GM21447 (cell line): ENCODE measurements around the gene CCDC6.

ENCODE experiments used
- ATAC-seq: cut with Tn5 transposase; IDR thresholded peaks from one replicate; pipeline ENCODE4 v1.9.1; 2021; ENCODE audit not compliant: unreplicated experiment

CCDC6 gene

GRCh38 chr10:59881640-59882039 lies 24.7 kb downstream of the CCDC6 start:
- ATAC-seq: no peak

GRCh38 chr10:59880971-59881510 lies 25.3 kb downstream of the CCDC6 start:
- ATAC-seq: peak; percentile 66

- no peak for ATAC-seq
These were observed 26.2 kb downstream of the CCDC6 start for GRCh38 chr10:59880019-59880717.

- ATAC-seq: peak; percentile 34
These were observed 26.9 kb downstream of the CCDC6 start for GRCh38 chr10:59879363-59879913.

GRCh38 chr10:59878915-59879314 lies 27.4 kb downstream of the CCDC6 start:
- no peak for ATAC-seq

GRCh38 chr10:59878289-59878688 lies 28.1 kb downstream of the CCDC6 start:
- ATAC-seq: no peak

GRCh38 chr10:59877191-59877671 lies 29.1 kb downstream of the CCDC6 start:
- no peak for ATAC-seq

GRCh38 chr10:59876695-59877094 lies 29.7 kb downstream of the CCDC6 start:
- ATAC-seq: no peak

- ATAC-seq: peak; percentile 15
These were observed 30.1 kb downstream of the CCDC6 start for GRCh38 chr10:59876208-59876607.

GRCh38 chr10:59873896-59874295 lies 32.5 kb downstream of the CCDC6 start:
- peak; percentile 67 for ATAC-seq

GRCh38 chr10:59872892-59873463 lies 33.4 kb downstream of the CCDC6 start:
- no peak for ATAC-seq

- ATAC-seq: no peak
These were observed 36.2 kb downstream of the CCDC6 start for GRCh38 chr10:59870152-59870551.

- ATAC-seq: no peak
These were observed 36.8 kb downstream of the CCDC6 start for GRCh38 chr10:59869594-59869940.

GRCh38 chr10:59868696-59869593 lies 37.4 kb downstream of the CCDC6 start:
- ATAC-seq: no peak

GRCh38 chr10:59867590-59867989 lies 38.8 kb downstream of the CCDC6 start:
- no peak for ATAC-seq

- peak; percentile 85 for ATAC-seq
These were observed 41.3 kb downstream of the CCDC6 start for GRCh38 chr10:59865101-59865500.

GRCh38 chr10:59864141-59864962 lies 42.0 kb downstream of the CCDC6 start:
- no peak for ATAC-seq

- no peak for ATAC-seq
These were observed 46.8 kb downstream of the CCDC6 start for GRCh38 chr10:59859570-59859969.

- ATAC-seq: no peak
These were observed 48.4 kb downstream of the CCDC6 start for GRCh38 chr10:59857921-59858320.

GRCh38 chr10:59857049-59857448 lies 49.3 kb downstream of the CCDC6 start:
- ATAC-seq: no peak
